GM12878 (cell line): ENCODE results near the gene EYS. TPM values are rescaled to one million over a fixed set of nuclear protein-coding genes. Genes with fewer than 3 reads are reported as not detected.
"Not testable (repeated sequence)": the region's sequence is repeated elsewhere in the genome, so short reads cannot be mapped to it uniquely, and the experiment has no call there.

Source experiments
- ATAC-seq: fragments of 200-7000 bp; cut with Tn5 transposase; 3 replicates; pipeline ENCODE4 v1.9.1; 2020; ENCODE audit warnings: mild to moderate bottlenecking, moderate library complexity
- BruUV-seq: library from RNA; stranded (reverse); fragments of 400-500 nt; replicated peaks from 2 replicates; lab custom pipeline; 2021; lab: Mats Ljungman, UMichigan
- CTCF ChIA-PET: fragments of 300-600 bp; sonication (Branson Sonifier 250); formaldehyde crosslinking; extraction: SDS; loops from one replicate; lab custom pipeline; 2021; ENCODE audit warnings: inconsistent platforms; lab: Yijun Ruan, JAX
- POLR2A ChIA-PET: fragments of 350-600 bp; formaldehyde crosslinking; extraction: SDS; loops from one replicate; lab custom pipeline; 2021; ENCODE audit warnings: inconsistent platforms; lab: Charles Lee
- RAD21 ChIA-PET: fragments of 300-600 bp; sonication (Branson Sonifier 250); formaldehyde crosslinking; loops from one replicate; lab custom pipeline; 2023; ENCODE audit warnings: antibody characterized with exemption; ENCODE audit not compliant: unreplicated experiment; lab: Charles Lee
- SMC1A ChIA-PET: fragments of 300-600 bp; sonication (Branson Sonifier 250); formaldehyde crosslinking; loops from one replicate; lab custom pipeline; 2023; ENCODE audit not compliant: unreplicated experiment, uncharacterized antibody; lab: Charles Lee
- DNase-seq: peaks from one replicate; pipeline ENCODE4 v3.0.0-alpha.2; 2011; ENCODE audit warnings: low read depth, low spot score
- FAIRE-seq: peaks from 3 replicates; lab custom pipeline; 2011; peaks lifted over from hg19 to GRCh38; lab: Jason Lieb, UNC
- H2AFZ ChIP-seq: 2 replicates; pipeline ENCODE4 v1.6.0; 2011; ENCODE audit warnings: low read depth, low read length, control low read depth; ENCODE audit not compliant: control insufficient read depth
- H3K27ac ChIP-seq: 2 replicates; pipeline ENCODE4 v1.5.1; 2011; ENCODE audit warnings: control low read depth; ENCODE audit not compliant: control insufficient read depth, insufficient read depth
- H3K27me3 ChIP-seq, 2 experiments: replicated peaks in 1 of 2; 2 replicates each; pipeline versions ENCODE4 v1.6.0 to v1.6.1; 2011; ENCODE audit warnings: low read length in 1 of 2; ENCODE audit not compliant: control insufficient read depth in 2 of 2, insufficient read depth in 2 of 2
- H3K36me3 ChIP-seq, 2 experiments: 2 replicates each; pipeline ENCODE4 v1.5.1; 2011; ENCODE audit warnings: low read length in 1 of 2; ENCODE audit not compliant: control insufficient read depth in 2 of 2, insufficient read depth in 2 of 2
- H3K4me1 ChIP-seq: 2 replicates; pipeline ENCODE4 v1.6.1; 2011; ENCODE audit warnings: mild to moderate bottlenecking, low read length, moderate library complexity, mixed read lengths; ENCODE audit not compliant: control insufficient read depth, insufficient read depth
- H3K4me2 ChIP-seq: 2 replicates; pipeline ENCODE4 v1.6.0; 2011; ENCODE audit warnings: control low read depth; ENCODE audit not compliant: control insufficient read depth, insufficient read depth
- H3K4me3 ChIP-seq: fragments of 200-600 bp; sonication (generic); 2 replicates; pipeline ENCODE4 v1.5.1; 2016
- H3K79me2 ChIP-seq: 2 replicates; pipeline ENCODE4 v1.6.0; 2011; ENCODE audit warnings: low read length; ENCODE audit not compliant: control insufficient read depth, insufficient read depth
- H3K9ac ChIP-seq: 2 replicates; pipeline ENCODE4 v1.8.0; 2011; ENCODE audit warnings: low read length, control low read depth, mixed read lengths; ENCODE audit not compliant: control insufficient read depth, insufficient read depth
- H3K9me3 ChIP-seq: replicated peaks from 3 replicates; pipeline ENCODE4 v1.5.1; 2011; ENCODE audit warnings: mild to moderate bottlenecking, low read length; ENCODE audit not compliant: control insufficient read depth, insufficient read depth
- H4K20me1 ChIP-seq: 2 replicates; pipeline ENCODE4 v1.6.0; 2011; ENCODE audit not compliant: control insufficient read depth, insufficient read depth
- REST ChIP-seq: IDR thresholded peaks from 2 replicates; pipeline ENCODE4 v1.6.1; 2012; ENCODE audit warnings: mild to moderate bottlenecking, low read depth, low read length
- WGBS: methylation state at CpG from one replicate; pipeline ENCODE4 v1.1.6; 2016; ENCODE audit warnings: low lambda C conversion rate; ENCODE audit not compliant: insufficient replicate concordance, insufficient coverage; ENCODE audit errors: missing lambda C conversion rate; 5-methylcytosine and 5-hydroxymethylcytosine counted together
- in situ Hi-C: fragments of 300-500 bp; cut with MboI; formaldehyde crosslinking; loops from 9 replicates; pipeline ENCODE4 v1.14.3; 2018; ENCODE audit warnings: mixed read lengths
- intact Hi-C: fragments of 100-400 bp; cut with micrococcal nuclease; formaldehyde crosslinking; loops from one replicate; pipeline ENCODE4 v1.14.2; 2022; ENCODE audit not compliant: unreplicated experiment
- polyA plus RNA-seq, 11 experiments: library from polyadenylated mRNA; depleted of rRNA in 4 of 11; unstranded in 6 of 11; stranded (reverse) in 5 of 11; fragments of >200 nt; fragmentation: Nextera tagmentation in 4 of 11; fragmentation: Illumina TruSeq in 1 of 11; extraction: Ambion mirVana in 4 of 11; extraction: Trizol in 1 of 11; gene quantifications; 1 replicate in 1 of 11; 2 replicates in 10 of 11; pipeline versions ENCODE4 v1.2.1 to v1.2.3, GENCODE V29; 2011 to 2016; ENCODE audit warnings: inconsistent platforms in 2 of 11, missing spikeins in 2 of 11, low read depth in 1 of 11
- total RNA-seq, 4 experiments: library from RNA; depleted of rRNA in 3 of 4; stranded (reverse); fragments of >200 nt in 3 of 4; fragmentation: Illumina TruSeq in 1 of 4; extraction: Trizol in 1 of 4; gene quantifications; 2 replicates each; pipeline versions ENCODE4 v1.2.1 to v1.2.3, GENCODE V29; 2013 to 2021

Gene EYS
- total and polyA plus RNA-seq, 10 of the 15 experiments (the other 5 are each of a cell fraction or from before 2014, with no cell fraction given): under 0.01 to 0.14 (median 0.02) TPM; not detected in 1

- H3K27ac ChIP-seq: no peak overlapping the region
- no peaks in the 10 kb centered on the region for H3K4me1 ChIP-seq
- ATAC-seq: no peak
- FAIRE-seq: no peak
- no peak for TF ChIP-seq REST
- no peak for DNase-seq
- no peaks in the 10 kb centered on the region for H3K27me3 ChIP-seq
- H3K4me3 ChIP-seq: no peak overlapping the region
- no peak overlapping the region for H3K4me2 ChIP-seq
- H2AFZ ChIP-seq: no peak overlapping the region
- BruUV-seq: no TSS peak
- no peak overlapping the region for H3K9ac ChIP-seq
- no peaks in the 10 kb centered on the region for H3K79me2 ChIP-seq
- WGBS: 0% methylated on average over 2 of the region's 2 CpGs
- in situ Hi-C loops (no loop called here), intact Hi-C loops (no loop called here)
- POLR2A ChIA-PET: no interaction called here
- RAD21 ChIA-PET: no interaction called here
- H3K36me3 ChIP-seq: no peaks in the 10 kb centered on the region
- CTCF ChIA-PET: no interaction called here
- no peaks in the 10 kb centered on the region for H4K20me1 ChIP-seq
- SMC1A ChIA-PET: no interaction called here
- no peaks in the 10 kb centered on the region for H3K9me3 ChIP-seq
Measured at GRCh38 chr6:65631711-65632110, 75.3 kb downstream of the EYS start.

GRCh38 chr6:65627434-65627999, 79.5 kb downstream of the EYS start:
- H3K4me2 ChIP-seq, POLR2A ChIA-PET, BruUV-seq, H3K4me1 ChIP-seq, intact Hi-C loops, H3K9me3 ChIP-seq, H4K20me1 ChIP-seq, SMC1A ChIA-PET, H3K27ac ChIP-seq, in situ Hi-C loops, H2AFZ ChIP-seq, H3K36me3 ChIP-seq, H3K4me3 ChIP-seq, RAD21 ChIA-PET, H3K79me2 ChIP-seq, FAIRE-seq, ATAC-seq, CTCF ChIA-PET, DNase-seq, H3K27me3 ChIP-seq, H3K9ac ChIP-seq: not testable (repeated sequence)
- WGBS: 78% methylated on average over 23 of the region's 35 CpGs
